GM12878 (cell line): ENCODE measurements around the gene FBXO8. TPM values are rescaled to one million over a fixed set of nuclear protein-coding genes. Genes with fewer than 3 reads are reported as not detected.

Experiments
- ATAC-seq: fragments of 200-7000 bp; cut with Tn5 transposase; 3 replicates; pipeline ENCODE4 v1.9.1; 2020; ENCODE audit warnings: mild to moderate bottlenecking, moderate library complexity
- BruUV-seq: library from RNA; stranded (reverse); fragments of 400-500 nt; replicated peaks from 2 replicates; lab custom pipeline; 2021; lab: Mats Ljungman, UMichigan
- CTCF ChIA-PET: fragments of 300-600 bp; sonication (Branson Sonifier 250); formaldehyde crosslinking; extraction: SDS; loops from one replicate; lab custom pipeline; 2021; ENCODE audit warnings: inconsistent platforms; lab: Yijun Ruan, JAX
- POLR2A ChIA-PET: fragments of 350-600 bp; formaldehyde crosslinking; extraction: SDS; loops from one replicate; lab custom pipeline; 2021; ENCODE audit warnings: inconsistent platforms; lab: Charles Lee
- RAD21 ChIA-PET: fragments of 300-600 bp; sonication (Branson Sonifier 250); formaldehyde crosslinking; loops from one replicate; lab custom pipeline; 2023; ENCODE audit warnings: antibody characterized with exemption; ENCODE audit not compliant: unreplicated experiment; lab: Charles Lee
- SMC1A ChIA-PET: fragments of 300-600 bp; sonication (Branson Sonifier 250); formaldehyde crosslinking; loops from one replicate; lab custom pipeline; 2023; ENCODE audit not compliant: unreplicated experiment, uncharacterized antibody; lab: Charles Lee
- DNase-seq: peaks from one replicate; pipeline ENCODE4 v3.0.0-alpha.2; 2011; ENCODE audit warnings: low read depth, low spot score
- FAIRE-seq: peaks from 3 replicates; lab custom pipeline; 2011; peaks lifted over from hg19 to GRCh38; lab: Jason Lieb, UNC
- H2AFZ ChIP-seq: 2 replicates; pipeline ENCODE4 v1.6.0; 2011; ENCODE audit warnings: low read depth, low read length, control low read depth; ENCODE audit not compliant: control insufficient read depth
- H3K27ac ChIP-seq: 2 replicates; pipeline ENCODE4 v1.5.1; 2011; ENCODE audit warnings: control low read depth; ENCODE audit not compliant: control insufficient read depth, insufficient read depth
- H3K27me3 ChIP-seq, 2 experiments: replicated peaks in 1 of 2; 2 replicates each; pipeline versions ENCODE4 v1.6.0 to v1.6.1; 2011; ENCODE audit warnings: low read length in 1 of 2; ENCODE audit not compliant: control insufficient read depth in 2 of 2, insufficient read depth in 2 of 2
- H3K36me3 ChIP-seq, 2 experiments: 2 replicates each; pipeline ENCODE4 v1.5.1; 2011; ENCODE audit warnings: low read length in 1 of 2; ENCODE audit not compliant: control insufficient read depth in 2 of 2, insufficient read depth in 2 of 2
- H3K4me1 ChIP-seq: 2 replicates; pipeline ENCODE4 v1.6.1; 2011; ENCODE audit warnings: mild to moderate bottlenecking, low read length, moderate library complexity, mixed read lengths; ENCODE audit not compliant: control insufficient read depth, insufficient read depth
- H3K4me2 ChIP-seq: 2 replicates; pipeline ENCODE4 v1.6.0; 2011; ENCODE audit warnings: control low read depth; ENCODE audit not compliant: control insufficient read depth, insufficient read depth
- H3K4me3 ChIP-seq: fragments of 200-600 bp; sonication (generic); 2 replicates; pipeline ENCODE4 v1.5.1; 2016
- H3K79me2 ChIP-seq: 2 replicates; pipeline ENCODE4 v1.6.0; 2011; ENCODE audit warnings: low read length; ENCODE audit not compliant: control insufficient read depth, insufficient read depth
- H3K9ac ChIP-seq: 2 replicates; pipeline ENCODE4 v1.8.0; 2011; ENCODE audit warnings: low read length, control low read depth, mixed read lengths; ENCODE audit not compliant: control insufficient read depth, insufficient read depth
- H3K9me3 ChIP-seq: replicated peaks from 3 replicates; pipeline ENCODE4 v1.5.1; 2011; ENCODE audit warnings: mild to moderate bottlenecking, low read length; ENCODE audit not compliant: control insufficient read depth, insufficient read depth
- H4K20me1 ChIP-seq: 2 replicates; pipeline ENCODE4 v1.6.0; 2011; ENCODE audit not compliant: control insufficient read depth, insufficient read depth
- EGR1 ChIP-seq, 2 experiments: IDR thresholded peaks; 1 replicate in 1 of 2; 2 replicates in 1 of 2; pipeline ENCODE4 v1.6.1; 2011 to 2012; ENCODE audit warnings: low read depth in 2 of 2, low read length in 2 of 2, borderline replicate concordance in 1 of 2, mild to moderate bottlenecking in 1 of 2, moderate library complexity in 1 of 2
- ETV6 ChIP-seq, 2 experiments: fragments of 450-650 bp in 1 of 2; IDR thresholded peaks in 1 of 2; conservative IDR thresholded peaks in 1 of 2; 2 replicates each; pipeline ENCODE4 v1.6.1; 2014; ENCODE audit warnings: antibody characterized with exemption in 1 of 2, borderline replicate concordance in 1 of 2, low read depth in 1 of 2, mild to moderate bottlenecking in 1 of 2, moderate library complexity in 1 of 2
- WGBS: methylation state at CpG from one replicate; pipeline ENCODE4 v1.1.6; 2016; ENCODE audit warnings: low lambda C conversion rate; ENCODE audit not compliant: insufficient replicate concordance, insufficient coverage; ENCODE audit errors: missing lambda C conversion rate; 5-methylcytosine and 5-hydroxymethylcytosine counted together
- in situ Hi-C: fragments of 300-500 bp; cut with MboI; formaldehyde crosslinking; loops from 9 replicates; pipeline ENCODE4 v1.14.3; 2018; ENCODE audit warnings: mixed read lengths
- intact Hi-C: fragments of 100-400 bp; cut with micrococcal nuclease; formaldehyde crosslinking; loops from one replicate; pipeline ENCODE4 v1.14.2; 2022; ENCODE audit not compliant: unreplicated experiment
- polyA plus RNA-seq, 11 experiments: library from polyadenylated mRNA; depleted of rRNA in 4 of 11; unstranded in 6 of 11; stranded (reverse) in 5 of 11; fragments of >200 nt; fragmentation: Nextera tagmentation in 4 of 11; fragmentation: Illumina TruSeq in 1 of 11; extraction: Ambion mirVana in 4 of 11; extraction: Trizol in 1 of 11; gene quantifications; 1 replicate in 1 of 11; 2 replicates in 10 of 11; pipeline versions ENCODE4 v1.2.1 to v1.2.3, GENCODE V29; 2011 to 2016; ENCODE audit warnings: inconsistent platforms in 2 of 11, missing spikeins in 2 of 11, low read depth in 1 of 11
- total RNA-seq, 4 experiments: library from RNA; depleted of rRNA in 3 of 4; stranded (reverse); fragments of >200 nt in 3 of 4; fragmentation: Illumina TruSeq in 1 of 4; extraction: Trizol in 1 of 4; gene quantifications; 2 replicates each; pipeline versions ENCODE4 v1.2.1 to v1.2.3, GENCODE V29; 2013 to 2021
- TF ChIP-seq, protein P1 (sequence below), 3 experiments: IDR thresholded peaks in 2 of 3; conservative IDR thresholded peaks in 1 of 3; 2 replicates each; pipeline ENCODE4 v1.5.1; 2011; ENCODE audit warnings: low read depth in 3 of 3, low read length in 3 of 3, mild to moderate bottlenecking in 3 of 3, control low read depth in 2 of 3, moderate library complexity in 2 of 3, inconsistent platforms in 1 of 3, mixed read lengths in 1 of 3; ENCODE audit not compliant: control insufficient read depth in 2 of 3, insufficient read depth in 1 of 3; ENCODE audit errors: extremely low read depth in 1 of 3

Gene FBXO8
- total and polyA plus RNA-seq, 10 of the 15 experiments (the other 5 are each of a cell fraction or from before 2014, with no cell fraction given): 11.3 to 38.1 (median 16.8) TPM

DNA sequence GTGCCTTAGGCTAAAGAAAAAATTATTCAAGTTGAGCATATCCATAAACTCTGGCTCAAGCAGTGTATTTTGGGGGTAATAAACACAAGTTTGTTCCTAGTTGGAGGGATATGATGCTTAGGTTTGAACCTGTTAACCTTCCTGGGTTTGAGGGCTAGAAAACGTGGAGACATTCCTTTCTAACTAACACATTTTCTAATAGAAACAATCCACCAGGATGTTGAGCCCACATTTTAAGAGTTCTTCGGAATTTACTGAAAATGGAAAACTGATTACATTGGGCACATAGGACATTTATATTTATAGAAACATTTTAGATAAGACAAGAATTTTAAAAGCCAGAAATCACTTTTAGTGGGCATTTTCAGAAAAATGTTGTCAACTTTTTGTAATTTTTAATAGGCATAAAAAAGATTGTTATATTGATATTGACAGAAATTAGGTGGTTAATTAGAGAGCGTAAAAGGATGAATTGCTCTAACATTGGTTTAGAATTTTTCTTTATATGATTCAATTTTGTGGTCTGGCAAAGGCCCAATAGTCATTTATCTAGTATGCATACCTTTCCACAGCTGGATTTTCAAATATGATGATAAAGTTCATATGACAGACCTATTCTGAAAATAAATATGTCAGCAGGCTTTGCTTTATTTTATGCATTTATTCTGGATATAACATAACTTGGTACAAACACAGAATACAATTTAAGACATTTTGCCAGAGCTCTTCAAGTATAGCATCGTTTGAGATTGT is 49.5 kb upstream of the FBXO8 start:
- CTCF ChIA-PET: interaction anchor here (1.1 to 2.1 kb wide), 2 partner anchors 13 to 32 kb away, joined by 3 to 10 read pairs; no protein-coding TSS in a partner anchor
- ATAC-seq: no peak
- BruUV-seq: no TSS peak

More for the DNA sequence above, 49.5 kb upstream of the FBXO8 start:
- ChIA-PET POLR2A (interaction anchor here (0.6 kb wide), 1 partner anchor 12 kb away, joined by 3 read pairs; no protein-coding TSS in a partner anchor), RAD21 (no interaction called here)
- Histone ChIP-seq H3K9ac (no peak overlapping the region), H3K36me3 (no peaks in the 10 kb centered on the region), H2AFZ (no peak overlapping the region), H3K4me3 (no peak overlapping the region), H3K27me3 (no peaks in the 10 kb centered on the region), H3K79me2 (no peaks in the 10 kb centered on the region), H4K20me1 (no peaks in the 10 kb centered on the region)
- intact Hi-C loops: no loop called here
- DNase-seq: no peak
- no peak for FAIRE-seq
- TF ChIP-seq EGR1 (IDR thresholded peaks at IDR 0.05; ENCODE audit: borderline replicate concordance in 1 of 2, low read depth in 2 of 2, low read length in 2 of 2): no peak
- TF ChIP-seq, protein P1, sequence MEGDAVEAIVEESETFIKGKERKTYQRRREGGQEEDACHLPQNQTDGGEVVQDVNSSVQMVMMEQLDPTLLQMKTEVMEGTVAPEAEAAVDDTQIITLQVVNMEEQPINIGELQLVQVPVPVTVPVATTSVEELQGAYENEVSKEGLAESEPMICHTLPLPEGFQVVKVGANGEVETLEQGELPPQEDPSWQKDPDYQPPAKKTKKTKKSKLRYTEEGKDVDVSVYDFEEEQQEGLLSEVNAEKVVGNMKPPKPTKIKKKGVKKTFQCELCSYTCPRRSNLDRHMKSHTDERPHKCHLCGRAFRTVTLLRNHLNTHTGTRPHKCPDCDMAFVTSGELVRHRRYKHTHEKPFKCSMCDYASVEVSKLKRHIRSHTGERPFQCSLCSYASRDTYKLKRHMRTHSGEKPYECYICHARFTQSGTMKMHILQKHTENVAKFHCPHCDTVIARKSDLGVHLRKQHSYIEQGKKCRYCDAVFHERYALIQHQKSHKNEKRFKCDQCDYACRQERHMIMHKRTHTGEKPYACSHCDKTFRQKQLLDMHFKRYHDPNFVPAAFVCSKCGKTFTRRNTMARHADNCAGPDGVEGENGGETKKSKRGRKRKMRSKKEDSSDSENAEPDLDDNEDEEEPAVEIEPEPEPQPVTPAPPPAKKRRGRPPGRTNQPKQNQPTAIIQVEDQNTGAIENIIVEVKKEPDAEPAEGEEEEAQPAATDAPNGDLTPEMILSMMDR (IDR thresholded peaks at IDR 0.05 in 2 of 3, conservative IDR thresholded peaks at IDR 0.05 in 1 of 3; ENCODE audit: control insufficient read depth in 2 of 3, extremely low read depth in 1 of 3, insufficient read depth in 1 of 3, low read depth in 3 of 3, low read length in 3 of 3): no peak
- no peak for TF ChIP-seq ETV6 (conservative IDR thresholded peaks at IDR 0.05 in 1 of 2, IDR thresholded peaks at IDR 0.05 in 1 of 2; ENCODE audit: borderline replicate concordance in 1 of 2, low read depth in 1 of 2)
- TF ChIP-seq, all 136 proteins: peak for 0
- Histone ChIP-seq H3K9me3 (no peaks in the 10 kb centered on the region; the same call in 2 of the 3 replicates), H3K4me1 (peaks cover 7% of the 10 kb centered on the region; the same call in 1 of the 2 replicates), H3K4me2 (no peak overlapping the region), H3K27ac (no peak overlapping the region)
- 95% methylated on average over 4 of the region's 4 CpGs for WGBS
- SMC1A ChIA-PET: interaction anchor here (1.0 to 1.8 kb wide), 2 partner anchors 14 to 93 kb away, joined by 3 to 4 read pairs; no protein-coding TSS in a partner anchor
- in situ Hi-C loops: no loop called here
